ENCODE measurements around the gene CCDC167.
A peak's percentile ranks its signal among the peaks of the same experiment; 100 is the strongest.

CCDC167 gene

GRCh38 chr6:37535759-37536490 lies 36.2 kb upstream of the CCDC167 start:
- Mint-ChIP-seq H3K27ac (no peak overlapping the region), H3K27me3 (no peaks in the 10 kb centered on the region), H3K36me3 (ENCODE audit: low read depth) (no peaks in the 10 kb centered on the region), H3K9me3 (no peaks in the 10 kb centered on the region), H3K4me3 (no peak overlapping the region), H3K4me1 (ENCODE audit: low read depth) (peaks cover 12% of the 10 kb centered on the region)

- H3K4me3 Mint-ChIP-seq: no peak overlapping the region
- H3K27me3 Mint-ChIP-seq: no peaks in the 10 kb centered on the region
- H3K36me3 Mint-ChIP-seq (ENCODE audit: low read depth): no peaks in the 10 kb centered on the region
- H3K27ac Mint-ChIP-seq: no peak overlapping the region
- H3K9me3 Mint-ChIP-seq: no peaks in the 10 kb centered on the region
- peaks cover 12% of the 10 kb centered on the region for H3K4me1 Mint-ChIP-seq (ENCODE audit: low read depth)
Observed at GRCh38 chr6:37535428-37535758, 35.7 kb upstream of the CCDC167 start.

- H3K9me3 Mint-ChIP-seq: no peaks in the 10 kb centered on the region
- H3K27me3 Mint-ChIP-seq: no peaks in the 10 kb centered on the region
- H3K4me3 Mint-ChIP-seq: no peak overlapping the region
- no peak overlapping the region for H3K27ac Mint-ChIP-seq
- H3K4me1 Mint-ChIP-seq (ENCODE audit: low read depth): peaks cover 7% of the 10 kb centered on the region
- no peaks in the 10 kb centered on the region for H3K36me3 Mint-ChIP-seq (ENCODE audit: low read depth)
Observed at GRCh38 chr6:37534893-37535292, 35.2 kb upstream of the CCDC167 start.

- Mint-ChIP-seq H3K9me3 (no peaks in the 10 kb centered on the region), H3K4me1 (ENCODE audit: low read depth) (peaks cover 3% of the 10 kb centered on the region), H3K27ac (no peak overlapping the region), H3K4me3 (no peak overlapping the region), H3K36me3 (ENCODE audit: low read depth) (no peaks in the 10 kb centered on the region), H3K27me3 (no peaks in the 10 kb centered on the region)
Observed at GRCh38 chr6:37532122-37532521, 32.4 kb upstream of the CCDC167 start.

GRCh38 chr6:37531437-37532036 lies 31.8 kb upstream of the CCDC167 start:
- H3K4me1 Mint-ChIP-seq (ENCODE audit: low read depth): peaks cover 9% of the 10 kb centered on the region
- H3K27me3 Mint-ChIP-seq: no peaks in the 10 kb centered on the region
- H3K9me3 Mint-ChIP-seq: no peaks in the 10 kb centered on the region
- no peak overlapping the region for H3K4me3 Mint-ChIP-seq
- no peak overlapping the region for H3K27ac Mint-ChIP-seq
- H3K36me3 Mint-ChIP-seq (ENCODE audit: low read depth): no peaks in the 10 kb centered on the region

- no peaks in the 10 kb centered on the region for H3K9me3 Mint-ChIP-seq
- H3K4me1 Mint-ChIP-seq (ENCODE audit: low read depth): peaks cover 12% of the 10 kb centered on the region
- no peak overlapping the region for H3K4me3 Mint-ChIP-seq
- H3K27me3 Mint-ChIP-seq: no peaks in the 10 kb centered on the region
- no peaks in the 10 kb centered on the region for H3K36me3 Mint-ChIP-seq (ENCODE audit: low read depth)
- H3K27ac Mint-ChIP-seq: no peak overlapping the region
Observed at GRCh38 chr6:37531026-37531425, 31.3 kb upstream of the CCDC167 start.

- Mint-ChIP-seq H3K27ac (no peak overlapping the region), H3K27me3 (no peaks in the 10 kb centered on the region), H3K4me1 (ENCODE audit: low read depth) (peaks cover 17% of the 10 kb centered on the region), H3K4me3 (no peak overlapping the region), H3K9me3 (no peaks in the 10 kb centered on the region), H3K36me3 (ENCODE audit: low read depth) (no peaks in the 10 kb centered on the region)
Observed at GRCh38 chr6:37530297-37530696, 30.6 kb upstream of the CCDC167 start.

GRCh38 chr6:37528541-37528940 lies 28.8 kb upstream of the CCDC167 start:
- no peaks in the 10 kb centered on the region for H3K36me3 Mint-ChIP-seq (ENCODE audit: low read depth)
- H3K27me3 Mint-ChIP-seq: no peaks in the 10 kb centered on the region
- H3K4me1 Mint-ChIP-seq (ENCODE audit: low read depth): peaks cover 26% of the 10 kb centered on the region
- no peak overlapping the region for H3K4me3 Mint-ChIP-seq
- no peak overlapping the region for H3K27ac Mint-ChIP-seq
- no peaks in the 10 kb centered on the region for H3K9me3 Mint-ChIP-seq

GRCh38 chr6:37525460-37526357 lies 26.0 kb upstream of the CCDC167 start:
- no peaks in the 10 kb centered on the region for H3K27me3 Mint-ChIP-seq
- no peaks in the 10 kb centered on the region for H3K36me3 Mint-ChIP-seq (ENCODE audit: low read depth)
- no peak overlapping the region for H3K4me3 Mint-ChIP-seq
- no peaks in the 10 kb centered on the region for H3K9me3 Mint-ChIP-seq
- H3K27ac Mint-ChIP-seq: peak overlapping the region; percentile 16
- H3K4me1 Mint-ChIP-seq (ENCODE audit: low read depth): peaks cover 46% of the 10 kb centered on the region

- H3K4me1 Mint-ChIP-seq (ENCODE audit: low read depth): peaks cover 50% of the 10 kb centered on the region
- H3K36me3 Mint-ChIP-seq (ENCODE audit: low read depth): no peaks in the 10 kb centered on the region
- H3K27ac Mint-ChIP-seq: no peak overlapping the region
- H3K27me3 Mint-ChIP-seq: no peaks in the 10 kb centered on the region
- no peaks in the 10 kb centered on the region for H3K9me3 Mint-ChIP-seq
- no peak overlapping the region for H3K4me3 Mint-ChIP-seq
Observed at GRCh38 chr6:37524970-37525318, 25.3 kb upstream of the CCDC167 start.

- Mint-ChIP-seq H3K36me3 (ENCODE audit: low read depth) (no peaks in the 10 kb centered on the region), H3K27me3 (no peaks in the 10 kb centered on the region), H3K27ac (no peak overlapping the region), H3K4me3 (no peak overlapping the region), H3K9me3 (no peaks in the 10 kb centered on the region), H3K4me1 (ENCODE audit: low read depth) (peaks cover 54% of the 10 kb centered on the region)
Observed at GRCh38 chr6:37524025-37524969, 24.6 kb upstream of the CCDC167 start.

- Mint-ChIP-seq H3K27me3 (no peaks in the 10 kb centered on the region), H3K4me1 (ENCODE audit: low read depth) (peaks cover 59% of the 10 kb centered on the region), H3K27ac (no peak overlapping the region), H3K4me3 (no peak overlapping the region), H3K9me3 (no peaks in the 10 kb centered on the region), H3K36me3 (ENCODE audit: low read depth) (no peaks in the 10 kb centered on the region)
Observed at GRCh38 chr6:37523412-37523811, 23.7 kb upstream of the CCDC167 start.

GRCh38 chr6:37522836-37523235 lies 23.1 kb upstream of the CCDC167 start:
- H3K27me3 Mint-ChIP-seq: no peaks in the 10 kb centered on the region
- peak overlapping the region; percentile 65 for H3K27ac Mint-ChIP-seq
- H3K9me3 Mint-ChIP-seq: no peaks in the 10 kb centered on the region
- no peak overlapping the region for H3K4me3 Mint-ChIP-seq
- H3K4me1 Mint-ChIP-seq (ENCODE audit: low read depth): peaks cover 65% of the 10 kb centered on the region
- H3K36me3 Mint-ChIP-seq (ENCODE audit: low read depth): no peaks in the 10 kb centered on the region

- Mint-ChIP-seq H3K27me3 (no peaks in the 10 kb centered on the region), H3K4me1 (ENCODE audit: low read depth) (peaks cover 73% of the 10 kb centered on the region), H3K27ac (peak overlapping the region; percentile 65), H3K9me3 (no peaks in the 10 kb centered on the region), H3K4me3 (peak overlapping the region; percentile 28), H3K36me3 (ENCODE audit: low read depth) (no peaks in the 10 kb centered on the region)
Observed at GRCh38 chr6:37521674-37522073, 22.0 kb upstream of the CCDC167 start.
